Measurements from ENCODE around the gene PTPRD. TPM values are rescaled to one million over a fixed set of nuclear protein-coding genes. Genes with fewer than 3 reads are reported as not detected.

The PTPRD gene
- total RNA-seq, 2 donors from 2014 or later = 97.4 to 101 TPM

- Histone ChIP-seq H3K4me1 (ENCODE audit: control insufficient read depth, insufficient read depth, low read length) (no peaks in the 10 kb centered on the region), H3K4me3 (ENCODE audit: low read length) (no peak overlapping the region), H3K27ac (ENCODE audit: low read depth, low read length) (no peak overlapping the region), H3K27me3 (ENCODE audit: control insufficient read depth, insufficient read depth, low read length, poor library complexity, severe bottlenecking) (no peaks in the 10 kb centered on the region), H3K9ac (ENCODE audit: extremely low read depth, low read length, poor library complexity, severe bottlenecking) (no peak overlapping the region), H3K9me3 (ENCODE audit: control insufficient read depth, low read length) (no peaks in the 10 kb centered on the region), H3K36me3 (ENCODE audit: control insufficient read depth, insufficient read depth, low read length) (no peaks in the 10 kb centered on the region)
- Mint-ChIP-seq H3K36me3 (ENCODE audit: low read depth) (no peaks in the 10 kb centered on the region), H3K4me3 (no peak overlapping the region), H3K4me1 (no peaks in the 10 kb centered on the region), H3K27ac (no peak overlapping the region), H3K9me3 (no peaks in the 10 kb centered on the region), H3K27me3 (ENCODE audit: insufficient read depth) (no peaks in the 10 kb centered on the region)
- no peak for TF ChIP-seq CTCF (conservative IDR thresholded peaks at IDR 0.05)
- 92% methylated on average over 1 of the region's 1 CpG; no CpG with 5 or more reads in 1 of the 2 experiments for WGBS, 2 experiments (ENCODE audit: insufficient coverage in 1 of 2, insufficient read length in 1 of 2)
- DNase-seq = no peak
Measured at GRCh38 chr9:9846557-9846956, 766.2 kb downstream of the PTPRD start.

DNA sequence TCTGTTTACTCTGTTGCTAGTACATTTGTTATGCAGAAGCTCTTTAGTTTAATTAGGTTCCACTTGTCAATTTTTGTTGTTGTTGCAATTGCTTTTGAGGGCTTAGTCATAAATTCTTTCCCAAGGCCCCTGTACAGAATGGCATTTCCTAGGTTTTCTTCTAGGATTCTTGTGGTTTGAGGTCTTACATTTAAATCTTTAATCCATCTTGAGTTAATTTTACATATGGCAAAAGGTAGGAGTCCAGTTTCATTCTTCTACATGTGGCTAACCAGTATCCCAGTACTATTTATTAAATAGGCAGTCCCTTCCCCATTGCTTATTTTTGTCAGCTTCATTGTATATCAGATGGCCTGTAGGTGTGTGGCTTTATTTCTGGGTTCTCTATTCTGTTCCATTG is 792.4 kb downstream of the PTPRD start:
- H3K4me3 Mint-ChIP-seq = no peak overlapping the region
- Histone ChIP-seq H3K9me3 (ENCODE audit: control insufficient read depth, low read length) (no peaks in the 10 kb centered on the region), H3K27ac (ENCODE audit: low read depth, low read length) (no peak overlapping the region), H3K4me1 (ENCODE audit: control insufficient read depth, insufficient read depth, low read length) (no peaks in the 10 kb centered on the region), H3K27me3 (ENCODE audit: control insufficient read depth, insufficient read depth, low read length, poor library complexity, severe bottlenecking) (no peaks in the 10 kb centered on the region), H3K36me3 (ENCODE audit: control insufficient read depth, insufficient read depth, low read length) (no peaks in the 10 kb centered on the region), H3K9ac (ENCODE audit: extremely low read depth, low read length, poor library complexity, severe bottlenecking) (no peak overlapping the region), H3K4me3 (ENCODE audit: low read length) (no peak overlapping the region)
- no peaks in the 10 kb centered on the region for H3K36me3 Mint-ChIP-seq (ENCODE audit: low read depth)
- TF ChIP-seq CTCF (conservative IDR thresholded peaks at IDR 0.05) = no peak
- no peaks in the 10 kb centered on the region for H3K27me3 Mint-ChIP-seq (ENCODE audit: insufficient read depth)
- H3K4me1 Mint-ChIP-seq = no peaks in the 10 kb centered on the region
- H3K27ac Mint-ChIP-seq = no peak overlapping the region
- DNase-seq = no peak
- H3K9me3 Mint-ChIP-seq = peaks cover 8% of the 10 kb centered on the region

GRCh38 chr9:9819886-9820285 is 792.9 kb downstream of the PTPRD start:
- H3K9me3 Mint-ChIP-seq = peaks cover 8% of the 10 kb centered on the region
- WGBS, 2 experiments (ENCODE audit: insufficient coverage in 1 of 2, insufficient read length in 1 of 2) = 93 to 100% methylated on average over 2 to 5 of the region's 5 CpGs
- H3K36me3 Mint-ChIP-seq (ENCODE audit: low read depth) = no peaks in the 10 kb centered on the region
- no peaks in the 10 kb centered on the region for H3K27me3 Mint-ChIP-seq (ENCODE audit: insufficient read depth)
- Histone ChIP-seq H3K36me3 (ENCODE audit: control insufficient read depth, insufficient read depth, low read length) (no peaks in the 10 kb centered on the region), H3K27me3 (ENCODE audit: control insufficient read depth, insufficient read depth, low read length, poor library complexity, severe bottlenecking) (no peaks in the 10 kb centered on the region), H3K9me3 (ENCODE audit: control insufficient read depth, low read length) (no peaks in the 10 kb centered on the region), H3K9ac (ENCODE audit: extremely low read depth, low read length, poor library complexity, severe bottlenecking) (no peak overlapping the region), H3K27ac (ENCODE audit: low read depth, low read length) (no peak overlapping the region), H3K4me1 (ENCODE audit: control insufficient read depth, insufficient read depth, low read length) (no peaks in the 10 kb centered on the region), H3K4me3 (ENCODE audit: low read length) (no peak overlapping the region)
- no peaks in the 10 kb centered on the region for H3K4me1 Mint-ChIP-seq
- TF ChIP-seq CTCF (conservative IDR thresholded peaks at IDR 0.05) = no peak
- no peak for DNase-seq
- H3K4me3 Mint-ChIP-seq = no peak overlapping the region
- H3K27ac Mint-ChIP-seq = no peak overlapping the region

Data from endodermal cell (in vitro differentiated cells).